Uterus (tissue), 4 donors: ENCODE measurements around the gene RBM45. TPM values are rescaled to one million over a fixed set of nuclear protein-coding genes. Genes with fewer than 3 reads are reported as not detected.

ENCODE experiments used
- DNase-seq, 2 donors: peaks; one replicate each; pipeline ENCODE4 v3.0.0-alpha.2; 2019 to 2020
- H3K27ac ChIP-seq, 2 donors: fragments of 200-600 bp; sonication (generic); 1 replicate in 1 of 2; 2 replicates in 1 of 2; pipeline ENCODE4 v1.5.1; 2016 to 2018
- H3K27me3 ChIP-seq, 2 donors: fragments of 200-600 bp; sonication (generic); one replicate each; pipeline ENCODE4 v1.5.1; 2018 to 2019; ENCODE audit warnings: control low read depth in 1 of 2
- H3K36me3 ChIP-seq, 2 donors: fragments of 200-600 bp; sonication (generic); one replicate each; pipeline ENCODE4 v1.5.1; 2019; ENCODE audit warnings: control low read depth in 1 of 2
- H3K4me1 ChIP-seq, 2 donors: fragments of 200-600 bp; sonication (generic); one replicate each; pipeline ENCODE4 v1.5.1; 2018 to 2019; ENCODE audit warnings: control low read depth in 1 of 2
- H3K4me3 ChIP-seq, 2 donors: fragments of 200-600 bp; sonication (generic); 1 replicate in 1 of 2; 2 replicates in 1 of 2; pipeline ENCODE4 v1.5.1; 2018 to 2019; ENCODE audit warnings: mild to moderate bottlenecking in 1 of 2
- H3K9me3 ChIP-seq, 2 donors: fragments of 200-600 bp; sonication (generic); one replicate each; pipeline ENCODE4 v1.5.1; 2019; ENCODE audit warnings: control low read depth in 1 of 2
- CTCF ChIP-seq, 4 experiments: fragments of 200-600 bp in 2 of 4; fragments of 450-650 bp in 2 of 4; sonication (generic) in 2 of 4; IDR thresholded peaks; one replicate each; pipeline ENCODE4 v1.5.1; 2016 to 2019; ENCODE audit warnings: antibody characterized with exemption in 4 of 4, mild to moderate bottlenecking in 2 of 4, moderate library complexity in 1 of 4
- POLR2A ChIP-seq, 2 donors: fragments of 450-650 bp; IDR thresholded peaks; one replicate each; pipeline ENCODE4 v1.6.1; 2016; ENCODE audit warnings: antibody characterized with exemption in 2 of 2, mild to moderate bottlenecking in 1 of 2, moderate library complexity in 1 of 2
- intact Hi-C: fragments of 100-400 bp; cut with DNase I; formaldehyde crosslinking; loops from one replicate; pipeline ENCODE4 v1.15.1; 2023; ENCODE audit warnings: low total_unique reads
- total RNA-seq, 4 donors: library from RNA; depleted of rRNA in 3 of 4; stranded (reverse); fragments of >200 nt in 3 of 4; gene quantifications; one replicate each; pipeline versions ENCODE4 v1.1.0 to v1.2.4, GENCODE V29; 2014 to 2023
- donor health status: DM: yes; HTN: yes; CAD: no.

Gene RBM45
- total RNA-seq, 4 donors from 2014 or later, result 4.7 to 31.9 (median 10.7) TPM

- Histone ChIP-seq H3K4me1 (no peaks in the 10 kb centered on the region), H3K9me3 (no peaks in the 10 kb centered on the region), H3K27ac (no peak overlapping the region), H3K36me3 (no peaks in the 10 kb centered on the region), H3K27me3 (no peaks in the 10 kb centered on the region), H3K4me3 (no peak overlapping the region)
- no peak for TF ChIP-seq CTCF (IDR thresholded peaks at IDR 0.05)
- no peak for TF ChIP-seq POLR2A (IDR thresholded peaks at IDR 0.05)
- no peak for DNase-seq
- intact Hi-C loops, result no loop called here
Measured at GRCh38 chr2:178069551-178069950, 42.7 kb upstream of the RBM45 start.

- DNase-seq, result no peak
- Histone ChIP-seq H3K9me3 (no peaks in the 10 kb centered on the region), H3K27ac (no peak overlapping the region), H3K4me3 (no peak overlapping the region), H3K27me3 (no peaks in the 10 kb centered on the region), H3K4me1 (no peaks in the 10 kb centered on the region), H3K36me3 (no peaks in the 10 kb centered on the region)
- intact Hi-C loops, result no loop called here
- TF ChIP-seq CTCF (IDR thresholded peaks at IDR 0.05) (no peak), POLR2A (IDR thresholded peaks at IDR 0.05) (no peak)
Measured at GRCh38 chr2:178070824-178071223, 41.4 kb upstream of the RBM45 start.

GRCh38 chr2:178072000-178072382, 40.2 kb upstream of the RBM45 start:
- Histone ChIP-seq H3K4me1 (no peaks in the 10 kb centered on the region), H3K9me3 (no peaks in the 10 kb centered on the region), H3K36me3 (no peaks in the 10 kb centered on the region), H3K27me3 (no peaks in the 10 kb centered on the region), H3K27ac (no peak overlapping the region), H3K4me3 (no peak overlapping the region)
- intact Hi-C loops, result no loop called here
- no peak for DNase-seq
- no peak for TF ChIP-seq POLR2A (IDR thresholded peaks at IDR 0.05)
- no peak for TF ChIP-seq CTCF (IDR thresholded peaks at IDR 0.05)

- no peak within 1 kb of the TSS for H3K27ac ChIP-seq
- intact Hi-C loops, result no loop called here
Measured at GRCh38 chr2:178072383-178073301, 39.6 kb upstream of the RBM45 start, which contains the start of gene PDE11A. Gene PDE11A (minus strand): TSS chr2:178072777. CDS start chr2:178072437, 340 bp downstream.

More at GRCh38 chr2:178072383-178073301, 39.6 kb upstream of the RBM45 start, which contains the start of gene PDE11A:
- Histone ChIP-seq H3K4me1 (no peaks in the 10 kb centered on the region), H3K36me3 (no peaks in the 10 kb centered on the region), H3K4me3 (peak within 1 kb of the TSS; percentile 11 to 34), H3K27me3 (no peaks in the 10 kb centered on the region), H3K9me3 (no peaks in the 10 kb centered on the region)
- no peak for TF ChIP-seq POLR2A (IDR thresholded peaks at IDR 0.05)
- no peak for TF ChIP-seq CTCF (IDR thresholded peaks at IDR 0.05)
- DNase-seq, result peak; percentile 36 to 41
